GM18951 (cell line): ENCODE results near the gene SHB.

Experiments used
- POLR2A ChIP-seq: IDR thresholded peaks from 4 replicates; pipeline ENCODE4 v1.6.1; 2011; ENCODE audit warnings: mild to moderate bottlenecking; ENCODE audit not compliant: insufficient read length, insufficient read depth; ENCODE audit errors: extremely low read depth
- in situ Hi-C: fragments of 300-500 bp; cut with MboI; formaldehyde crosslinking; loops from one replicate; pipeline ENCODE4 v1.12.0; 2022; ENCODE audit warnings: low sequenced_read_pairs, mixed read lengths, inconsistent platforms; ENCODE audit not compliant: unreplicated experiment

SHB gene

DNA sequence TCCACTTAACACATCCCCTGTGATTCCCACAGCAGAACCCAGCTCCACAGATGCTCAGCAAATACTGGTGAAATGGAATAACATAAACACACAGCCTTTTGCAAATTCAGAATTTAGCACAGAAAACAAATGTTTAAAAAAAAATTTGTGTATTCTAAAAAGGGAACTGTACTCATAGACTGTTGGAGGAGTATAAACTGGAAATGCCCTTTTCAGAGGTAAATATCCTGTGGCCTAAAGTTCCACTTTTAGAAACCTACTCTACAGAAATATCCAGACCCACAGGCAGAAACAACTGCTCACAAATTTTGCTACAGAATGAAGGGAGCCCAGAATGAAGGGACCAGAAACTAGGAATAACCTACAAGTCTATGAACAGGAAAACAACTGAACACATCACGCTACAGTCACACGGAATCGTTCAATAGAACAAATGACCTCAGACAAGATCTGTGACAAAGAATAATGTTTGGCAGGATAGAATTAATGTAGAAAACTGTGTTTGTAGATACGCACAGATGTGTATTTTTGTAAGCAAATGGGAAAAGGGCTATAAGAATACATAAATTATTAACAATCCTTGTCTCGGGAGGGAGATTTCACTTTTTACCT is 78.5 kb downstream of the SHB start:
- no peak for TF ChIP-seq POLR2A
- in situ Hi-C loops, result no loop called here

GRCh38 chr9:37989701-37990100 is 79.3 kb downstream of the SHB start:
- no peak for TF ChIP-seq POLR2A
- in situ Hi-C loops, result no loop called here

DNA sequence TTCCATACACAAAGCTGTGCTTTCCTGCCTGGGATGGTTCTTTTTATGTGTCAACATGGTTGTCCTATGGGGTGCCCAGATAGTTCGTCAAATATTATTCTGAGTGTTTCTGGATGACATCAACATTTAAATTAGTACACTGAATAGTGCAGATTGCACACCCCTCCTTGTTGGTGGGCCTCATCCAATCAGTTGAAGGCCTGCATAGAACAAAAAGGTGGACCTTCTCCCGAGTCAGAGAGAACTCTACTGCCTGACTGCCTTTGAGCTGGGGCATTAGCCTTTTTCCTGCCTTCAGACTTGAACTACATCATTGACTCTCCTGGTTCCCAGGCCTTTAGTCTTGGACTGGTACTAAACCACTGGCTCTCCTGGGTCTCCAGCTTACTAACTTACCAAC is 80.4 kb downstream of the SHB start:
- in situ Hi-C loops, result no loop called here
- no peak for TF ChIP-seq POLR2A

- TF ChIP-seq POLR2A, result no peak
- in situ Hi-C loops, result no loop called here
Observed at GRCh38 chr9:37988041-37988440, 81.0 kb downstream of the SHB start.

- TF ChIP-seq POLR2A, result no peak
- in situ Hi-C loops, result no loop called here
Observed at GRCh38 chr9:37987467-37987981, 81.5 kb downstream of the SHB start.

DNA sequence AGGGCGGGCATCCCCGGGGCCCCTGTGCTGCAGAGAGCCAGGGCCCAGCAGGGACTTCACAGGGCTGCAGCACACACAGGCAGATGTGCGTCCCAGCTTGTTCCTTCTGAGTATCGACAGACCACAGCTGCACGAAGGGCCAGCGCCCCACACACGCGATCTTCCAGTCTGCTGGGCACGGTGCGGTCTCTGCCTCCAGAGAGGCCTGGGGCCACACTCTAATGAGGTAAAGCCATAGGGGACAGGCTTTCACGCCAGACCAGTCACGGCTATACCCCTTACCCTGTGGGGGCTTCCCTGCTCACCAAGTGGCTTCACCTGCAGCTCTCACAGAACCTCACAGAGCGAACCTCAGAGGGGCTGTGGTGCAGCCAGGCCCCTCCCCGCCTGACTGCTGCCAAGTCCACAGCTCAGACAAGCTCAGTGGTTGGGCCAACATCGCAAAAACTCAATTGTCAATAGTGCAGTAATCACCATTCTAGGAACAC is 82.2 kb downstream of the SHB start:
- in situ Hi-C loops, result no loop called here
- TF ChIP-seq POLR2A, result no peak

DNA sequence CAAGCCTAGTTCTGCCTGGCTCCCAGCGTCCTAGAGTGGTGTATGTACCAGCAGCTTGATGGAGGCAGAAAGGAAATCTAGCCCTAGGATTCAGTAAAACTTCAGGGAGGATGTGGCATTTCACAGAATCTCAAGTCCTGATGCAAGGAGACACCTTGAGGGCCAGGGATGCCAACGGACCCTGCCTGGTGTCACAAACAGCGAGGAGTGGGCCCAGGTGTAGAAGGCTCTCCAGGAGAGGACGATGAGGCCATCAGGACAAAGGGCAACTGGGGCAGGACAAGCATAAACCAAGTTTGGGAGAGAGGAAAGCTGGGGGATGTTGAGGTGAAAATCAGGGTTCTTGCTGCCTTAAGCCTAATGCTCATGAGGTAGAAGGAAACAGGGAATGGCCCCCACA is 83.0 kb downstream of the SHB start:
- in situ Hi-C loops, result no loop called here

DNA sequence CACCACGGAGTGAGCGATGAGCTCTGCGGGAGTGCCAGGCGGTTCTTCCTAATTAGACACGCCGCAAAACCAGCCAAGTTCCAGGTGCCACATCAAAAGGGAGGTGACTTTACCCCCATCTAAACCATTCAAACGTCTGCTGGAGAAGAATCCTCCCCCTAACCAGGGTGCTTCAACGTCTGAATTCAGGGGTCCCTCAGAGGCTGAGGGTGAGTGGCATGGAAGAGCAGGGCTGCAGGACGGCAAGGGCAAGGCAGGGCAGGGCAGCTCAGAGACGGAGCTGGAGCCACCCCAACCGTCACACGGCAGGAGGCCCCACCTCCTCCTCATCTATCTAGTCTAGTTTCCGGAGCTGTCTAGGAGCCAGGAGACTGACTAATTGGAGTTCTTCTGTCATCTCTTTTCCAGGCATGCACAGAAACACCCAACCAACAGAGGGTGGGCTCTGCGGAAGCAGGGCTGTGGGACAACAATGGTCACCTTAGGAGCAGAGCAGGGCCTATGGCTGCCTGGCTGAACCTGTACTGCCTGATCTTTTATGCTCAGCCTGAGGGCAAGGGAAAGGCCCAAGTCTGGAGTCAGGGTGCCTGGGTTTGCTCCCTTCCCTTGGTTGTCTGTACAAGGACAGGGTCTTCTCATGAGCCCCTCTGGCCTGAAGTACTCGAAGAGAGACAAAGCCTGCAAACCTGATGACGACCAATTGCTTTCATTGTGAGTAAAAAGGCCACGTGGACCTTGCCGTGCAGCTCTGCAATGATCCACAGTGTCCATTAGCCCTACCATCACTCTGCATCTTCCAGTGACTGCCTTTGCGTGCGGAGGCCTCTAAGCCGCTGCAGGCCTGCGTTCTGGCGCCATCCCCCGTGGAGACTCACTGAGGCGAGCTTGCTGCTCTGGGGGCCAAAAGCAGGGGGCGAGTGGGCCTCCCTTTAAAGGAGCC is 84.1 kb downstream of the SHB start:
- TF ChIP-seq POLR2A, result no peak
- in situ Hi-C loops, result no loop called here

More for the DNA sequence above, 83.0 kb downstream of the SHB start:
- no peak for TF ChIP-seq POLR2A

GRCh38 chr9:37984278-37984671 is 84.8 kb downstream of the SHB start:
- no peak for TF ChIP-seq POLR2A
- in situ Hi-C loops, result no loop called here

- in situ Hi-C loops, result no loop called here
- TF ChIP-seq POLR2A, result no peak
Observed at GRCh38 chr9:37983381-37984067, 85.5 kb downstream of the SHB start.

DNA sequence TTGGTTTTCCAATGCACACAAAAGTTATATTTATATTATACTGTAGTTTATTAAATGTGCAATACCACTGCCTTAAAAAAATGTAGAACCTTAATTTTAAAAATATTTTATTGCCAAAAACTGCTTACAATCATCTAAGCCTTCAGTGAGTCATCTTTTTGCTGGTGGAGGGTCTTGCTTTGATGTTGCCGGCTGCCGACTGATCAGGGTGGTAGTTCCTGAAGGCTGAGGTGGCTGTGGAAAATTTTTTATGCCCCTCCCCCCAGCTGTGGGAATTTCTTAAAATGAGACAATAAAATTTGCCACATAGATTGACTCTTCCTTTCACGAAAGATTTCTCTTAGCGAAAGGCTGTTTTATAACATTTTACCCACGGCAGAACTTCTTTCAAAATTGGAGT is 89.2 kb downstream of the SHB start:
- in situ Hi-C loops, result no loop called here
- no peak for TF ChIP-seq POLR2A

- in situ Hi-C loops, result no loop called here
- TF ChIP-seq POLR2A, result no peak
Observed at GRCh38 chr9:37978983-37979382, 90.0 kb downstream of the SHB start.

DNA sequence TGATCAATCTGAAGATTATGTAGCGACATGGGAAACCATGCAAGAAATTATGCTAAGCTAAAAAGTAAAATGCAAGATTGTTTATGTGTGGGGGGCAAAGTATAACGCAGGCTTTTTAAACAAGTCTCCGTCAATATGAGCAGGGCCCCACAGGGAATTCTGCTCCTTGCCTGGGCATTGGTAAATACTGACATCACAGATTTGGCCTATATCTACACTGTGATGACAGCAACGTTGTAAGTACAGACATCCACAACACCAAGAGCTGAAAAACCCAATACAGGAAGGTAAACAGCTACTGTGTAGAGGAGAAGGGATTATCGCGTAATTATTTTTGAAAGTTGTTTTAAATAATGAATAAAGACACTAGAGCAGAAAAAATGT is 90.6 kb downstream of the SHB start:
- TF ChIP-seq POLR2A, result no peak
- in situ Hi-C loops, result no loop called here

GRCh38 chr9:37977851-37978480 is 91.1 kb downstream of the SHB start:
- in situ Hi-C loops, result no loop called here
- TF ChIP-seq POLR2A, result no peak
